ENCODE results near the gene LRRC15. TPM values are rescaled to one million over a fixed set of nuclear protein-coding genes. Genes with fewer than 3 reads are reported as not detected.

The LRRC15 gene
- total RNA-seq (2014; rRNA removed; shearing (Covaris generic)): 16.4 and 24.2 TPM in 2 replicates
- 20.9 and 21.2 TPM in 2 replicates for polyA plus RNA-seq (2016; fragmentation: Nextera tagmentation; extraction: Ambion mirVana)

- Histone ChIP-seq H3F3A (ENCODE audit: insufficient read depth) (peaks cover 15% of the 10 kb centered on the region), H3K4me3 (peak within 1 kb of the TSS; percentile 53), H3K79me2 (ENCODE audit: insufficient read depth) (no peaks in the 10 kb centered on the region), H3K4me1 (ENCODE audit: insufficient read depth) (peaks cover 31% of the 10 kb centered on the region), H3K9ac (peak within 1 kb of the TSS; percentile 63), H3K36me3 (ENCODE audit: low read depth) (no peaks in the 10 kb centered on the region), H3K27me3 (replicated peaks; ENCODE audit: insufficient read depth) (no peaks in the 10 kb centered on the region), H2AFZ (peak within 1 kb of the TSS; percentile 41; the same call in 1 of the 2 replicates), H3K9me3 (ENCODE audit: low read depth) (no peaks in the 10 kb centered on the region), H3K27ac (peak within 1 kb of the TSS; percentile 51), H3K4me2 (ENCODE audit: unreplicated experiment) (peak within 1 kb of the TSS; percentile 67), H4K20me1 (ENCODE audit: insufficient read depth) (no peaks in the 10 kb centered on the region), H3K9me2 (ENCODE audit: insufficient read depth) (no peaks in the 10 kb centered on the region)
- 2% methylated on average over 20 to 21 of the region's 21 CpGs for WGBS, 2 experiments (ENCODE audit: low coverage in 1 of 2, low lambda C conversion rate in 2 of 2, missing lambda C conversion rate in 2 of 2)
- DNase-seq: peak; percentile 93
- in situ Hi-C loops (cut with MboI): no loop called here
- no peak for TF ChIP-seq EZH2 (IDR thresholded peaks at IDR 0.05; ENCODE audit: insufficient read depth, poor library complexity, severe bottlenecking)
- TF ChIP-seq EZH2phosphoT487 (IDR thresholded peaks at IDR 0.05; ENCODE audit: insufficient read depth, low read depth): no peak
These were observed at the start of gene LRRC15 for GRCh38 chr3:194369522-194370279. Gene LRRC15 (minus strand): TSS chr3:194369743. CDS start chr3:194361043, 8,700 bp downstream.

- Histone ChIP-seq H3K27me3 (replicated peaks; ENCODE audit: insufficient read depth) (no peaks in the 10 kb centered on the region), H3K4me1 (ENCODE audit: insufficient read depth) (peaks cover 14% of the 10 kb centered on the region), H2AFZ (no peak overlapping the region), H3K27ac (no peak overlapping the region), H4K20me1 (ENCODE audit: insufficient read depth) (no peaks in the 10 kb centered on the region), H3K4me2 (ENCODE audit: unreplicated experiment) (no peak overlapping the region), H3K9me3 (ENCODE audit: low read depth) (no peaks in the 10 kb centered on the region), H3K4me3 (no peak overlapping the region), H3F3A (ENCODE audit: insufficient read depth) (peaks cover 33% of the 10 kb centered on the region), H3K9me2 (ENCODE audit: insufficient read depth) (no peaks in the 10 kb centered on the region), H3K79me2 (ENCODE audit: insufficient read depth) (peaks cover 52% of the 10 kb centered on the region), H3K36me3 (ENCODE audit: low read depth) (peaks cover 63% of the 10 kb centered on the region), H3K9ac (no peak overlapping the region)
- 97% methylated on average over 2 of the region's 2 CpGs for WGBS, 2 experiments (ENCODE audit: low coverage in 1 of 2, low lambda C conversion rate in 2 of 2, missing lambda C conversion rate in 2 of 2)
- in situ Hi-C loops (cut with MboI): no loop called here
- no peak for DNase-seq
- no peak for TF ChIP-seq EZH2phosphoT487 (IDR thresholded peaks at IDR 0.05; ENCODE audit: insufficient read depth, low read depth)
- no peak for TF ChIP-seq EZH2 (IDR thresholded peaks at IDR 0.05; ENCODE audit: insufficient read depth, poor library complexity, severe bottlenecking)
These were observed 49.1 kb upstream of the LRRC15 start for GRCh38 chr3:194418671-194419070.

- Histone ChIP-seq H3K36me3 (ENCODE audit: low read depth) (peaks cover 77% of the 10 kb centered on the region), H4K20me1 (ENCODE audit: insufficient read depth) (no peaks in the 10 kb centered on the region), H2AFZ (no peak overlapping the region), H3K79me2 (ENCODE audit: insufficient read depth) (peaks cover 6% of the 10 kb centered on the region; the same call in 1 of the 2 replicates), H3K9ac (no peak overlapping the region), H3K4me2 (ENCODE audit: unreplicated experiment) (no peak overlapping the region), H3K27ac (no peak overlapping the region), H3K9me2 (ENCODE audit: insufficient read depth) (no peaks in the 10 kb centered on the region), H3K27me3 (replicated peaks; ENCODE audit: insufficient read depth) (no peaks in the 10 kb centered on the region), H3K9me3 (ENCODE audit: low read depth) (no peaks in the 10 kb centered on the region), H3F3A (ENCODE audit: insufficient read depth) (peaks cover 71% of the 10 kb centered on the region), H3K4me1 (ENCODE audit: insufficient read depth) (no peaks in the 10 kb centered on the region), H3K4me3 (no peak overlapping the region)
- TF ChIP-seq EZH2phosphoT487 (IDR thresholded peaks at IDR 0.05; ENCODE audit: insufficient read depth, low read depth) (no peak), EZH2 (IDR thresholded peaks at IDR 0.05; ENCODE audit: insufficient read depth, poor library complexity, severe bottlenecking) (no peak)
- DNase-seq: peak; percentile 28
- WGBS, 2 experiments (ENCODE audit: low coverage in 1 of 2, low lambda C conversion rate in 2 of 2, missing lambda C conversion rate in 2 of 2): 87 to 90% methylated on average over 7 of the region's 7 CpGs
- in situ Hi-C loops (cut with MboI): loop anchor here (10.0 kb wide), 1 partner anchor 73 kb away; no protein-coding TSS in a partner anchor
These were observed 37.9 kb upstream of the LRRC15 start for GRCh38 chr3:194407423-194407822.

DNA sequence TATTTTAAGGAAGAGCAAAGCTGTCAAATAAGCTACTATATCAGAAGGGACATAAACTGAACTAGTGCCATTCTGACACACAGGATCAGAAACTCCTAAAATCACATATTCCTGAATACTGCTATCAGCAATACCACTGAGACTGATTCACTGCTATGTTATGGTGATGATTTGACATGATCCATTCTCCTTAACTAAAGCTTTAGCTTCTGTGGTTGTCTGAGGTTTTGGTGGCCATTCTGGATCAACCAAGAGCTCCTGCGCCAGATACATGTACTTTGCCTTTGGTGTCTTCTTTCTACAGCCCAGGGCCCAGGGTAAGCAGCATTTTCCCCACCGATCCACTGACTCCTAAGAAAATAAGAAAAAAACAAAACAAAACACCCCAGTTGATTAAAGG lies 36.2 kb upstream of the LRRC15 start:
- no peak for TF ChIP-seq EZH2 (IDR thresholded peaks at IDR 0.05; ENCODE audit: insufficient read depth, poor library complexity, severe bottlenecking)
- no peak for TF ChIP-seq EZH2phosphoT487 (IDR thresholded peaks at IDR 0.05; ENCODE audit: insufficient read depth, low read depth)
- Histone ChIP-seq H3K27ac (no peak overlapping the region), H3K4me2 (ENCODE audit: unreplicated experiment) (no peak overlapping the region), H3K9me3 (ENCODE audit: low read depth) (no peaks in the 10 kb centered on the region), H4K20me1 (ENCODE audit: insufficient read depth) (no peaks in the 10 kb centered on the region), H3K4me1 (ENCODE audit: insufficient read depth) (no peaks in the 10 kb centered on the region), H3K4me3 (no peak overlapping the region), H3K27me3 (replicated peaks; ENCODE audit: insufficient read depth) (no peaks in the 10 kb centered on the region), H2AFZ (no peak overlapping the region), H3F3A (ENCODE audit: insufficient read depth) (peaks cover 68% of the 10 kb centered on the region), H3K79me2 (ENCODE audit: insufficient read depth) (0 out of 2 replicates have a peak, but pooled peaks cover 6% of the 10 kb centered on the region), H3K36me3 (ENCODE audit: low read depth) (peaks cover 65% of the 10 kb centered on the region), H3K9ac (no peak overlapping the region), H3K9me2 (ENCODE audit: insufficient read depth) (no peaks in the 10 kb centered on the region)
- in situ Hi-C loops (cut with MboI): loop anchor here (10.0 kb wide), 1 partner anchor 71 kb away; no protein-coding TSS in a partner anchor
- no peak for DNase-seq
- 99 to 100% methylated on average over 2 of the region's 2 CpGs for WGBS, 2 experiments (ENCODE audit: low coverage in 1 of 2, low lambda C conversion rate in 2 of 2, missing lambda C conversion rate in 2 of 2)

Measured in GM23248 (cell line).